Posterior vena cava (tissue), 2 donors: ENCODE results near the gene MEN1. TPM values are rescaled to one million over a fixed set of nuclear protein-coding genes. Genes with fewer than 3 reads are reported as not detected.
A peak's percentile ranks its signal among the peaks of the same experiment; 100 is the strongest.

ENCODE experiments used
- DNase-seq: peaks from one replicate; pipeline ENCODE4 v3.0.0-alpha.2; 2020; ENCODE audit warnings: low spot score
- intact Hi-C, 2 donors: fragments of 100-400 bp; cut with DNase I; formaldehyde crosslinking; loops; one replicate each; pipeline versions ENCODE4 v1.14.1 to v1.14.2; 2022 to 2023
- total RNA-seq, 2 donors: library from RNA; stranded (reverse); fragmentation: NEBNext Ultra II Directional; extraction: Animal tissue kit (Norgen Biotek cat#: 25700); gene quantifications; one replicate each; pipeline ENCODE4 v1.2.1, GENCODE V29; 2021
- donor health status: DM: yes; HTN: yes; CAD: no.
- donor health status: DM: yes; HTN: yes; CAD: no.

Gene MEN1
- total RNA-seq, 2 donors from 2014 or later, result 9.2 to 9.4 TPM

GRCh38 chr11:64771861-64772260 is 38.5 kb downstream of the MEN1 start:
- intact Hi-C loops, result no loop called here
- DNase-seq, result no peak

- DNase-seq, result no peak
- intact Hi-C loops, result no loop called here
These were observed 40.2 kb downstream of the MEN1 start for GRCh38 chr11:64770120-64770519.

GRCh38 chr11:64769283-64769682 is 41.1 kb downstream of the MEN1 start:
- intact Hi-C loops, result no loop called here
- no peak for DNase-seq

GRCh38 chr11:64768300-64768694 is 42.1 kb downstream of the MEN1 start:
- intact Hi-C loops, result no loop called here

GRCh38 chr11:64767344-64768299 is 42.7 kb downstream of the MEN1 start:
- intact Hi-C loops, result no loop called here
- peak; percentile 90 for DNase-seq

More at GRCh38 chr11:64768300-64768694, 42.1 kb downstream of the MEN1 start:
- no peak for DNase-seq

GRCh38 chr11:64766881-64767280 is 43.5 kb downstream of the MEN1 start:
- intact Hi-C loops, result no loop called here
- DNase-seq, result peak; percentile 50

- peak; percentile 80 for DNase-seq
- intact Hi-C loops, result no loop called here
These were observed 44.3 kb downstream of the MEN1 start for GRCh38 chr11:64765851-64766665.

- intact Hi-C loops, result no loop called here
- DNase-seq, result peak; percentile 79
These were observed 45.0 kb downstream of the MEN1 start for GRCh38 chr11:64765291-64765850.

- DNase-seq, result peak; percentile 66
- intact Hi-C loops, result loop anchor here in 1 of 2 donors (5.0 kb wide), 1 partner anchor 1983 kb away; no protein-coding TSS in a partner anchor
These were observed 45.6 kb downstream of the MEN1 start for GRCh38 chr11:64764753-64765152.

GRCh38 chr11:64764040-64764611 is 46.2 kb downstream of the MEN1 start:
- peak; percentile 67 for DNase-seq
- intact Hi-C loops, result loop anchor here in 1 of 2 donors (5.0 kb wide), 1 partner anchor 1983 kb away; no protein-coding TSS in a partner anchor

- intact Hi-C loops, result loop anchor here in 1 of 2 donors (5.0 kb wide), 1 partner anchor 1984 kb away; no protein-coding TSS in a partner anchor
- peak; percentile 77 for DNase-seq
These were observed 46.8 kb downstream of the MEN1 start for GRCh38 chr11:64763526-64764039.

GRCh38 chr11:64762674-64763525 is 47.5 kb downstream of the MEN1 start:
- intact Hi-C loops, result loop anchor here in 1 of 2 donors (5.0 kb wide), 1 partner anchor 1984 kb away; no protein-coding TSS in a partner anchor
- DNase-seq, result no peak

GRCh38 chr11:64762277-64762673 is 48.1 kb downstream of the MEN1 start:
- DNase-seq, result no peak
- intact Hi-C loops, result loop anchor here in 1 of 2 donors (5.0 kb wide), 1 partner anchor 1985 kb away; no protein-coding TSS in a partner anchor

- intact Hi-C loops, result loop anchor here in 1 of 2 donors (5.0 kb wide), 1 partner anchor 1986 kb away; no protein-coding TSS in a partner anchor
- no peak for DNase-seq
These were observed 49.5 kb downstream of the MEN1 start for GRCh38 chr11:64760759-64761420.

- intact Hi-C loops, result loop anchor here in 1 of 2 donors (5.0 kb wide), 1 partner anchor 1987 kb away; no protein-coding TSS in a partner anchor
- peak; percentile 94 for DNase-seq
These were observed 50.3 kb downstream of the MEN1 start, which contains the start of gene PYGM for GRCh38 chr11:64759722-64760719. Gene PYGM (minus strand): TSS chr11:64759974. CDS start chr11:64759898, 76 bp downstream.
